Keratinocyte (primary cell): ENCODE results near the gene CUL1. TPM values are rescaled to one million over a fixed set of nuclear protein-coding genes. Genes with fewer than 3 reads are reported as not detected.

Experiments used
- DNase-seq: peaks from one replicate; pipeline ENCODE4 v3.0.0-alpha.2; 2011; ENCODE audit warnings: low read depth, missing footprints, low spot score
- FAIRE-seq: peaks from 2 replicates; lab custom pipeline; 2011; peaks lifted over from hg19 to GRCh38; lab: Jason Lieb, UNC
- H2AFZ ChIP-seq: 2 replicates; pipeline ENCODE4 v1.6.0; 2012; ENCODE audit warnings: low read length, control low read depth, inconsistent platforms; ENCODE audit not compliant: control insufficient read depth
- H3K27ac ChIP-seq: 2 replicates; pipeline ENCODE4 v1.5.1; 2011; ENCODE audit warnings: low read length; ENCODE audit not compliant: control insufficient read depth, insufficient read depth
- H3K27me3 ChIP-seq: 3 replicates; pipeline ENCODE4 v1.6.0; 2011; ENCODE audit warnings: low read length; ENCODE audit not compliant: control insufficient read depth, insufficient read depth; ENCODE audit errors: extremely low read depth
- H3K36me3 ChIP-seq, 2 experiments: 2 replicates in 1 of 2; 3 replicates in 1 of 2; pipeline ENCODE4 v1.5.1; 2011; ENCODE audit warnings: low read length in 2 of 2, mild to moderate bottlenecking in 1 of 2; ENCODE audit not compliant: control insufficient read depth in 2 of 2, insufficient read depth in 2 of 2; ENCODE audit errors: extremely low read depth in 1 of 2
- H3K4me1 ChIP-seq: 3 replicates; pipeline ENCODE4 v1.5.1; 2011; ENCODE audit warnings: low read length; ENCODE audit not compliant: control insufficient read depth, insufficient read depth; ENCODE audit errors: extremely low read depth
- H3K4me2 ChIP-seq: 3 replicates; pipeline ENCODE4 v1.6.0; 2011; ENCODE audit warnings: low read depth, low read length; ENCODE audit not compliant: control insufficient read depth, insufficient read depth; ENCODE audit errors: extremely low read depth
- H3K4me3 ChIP-seq, 3 experiments: fragments of 200-600 bp in 1 of 3; sonication (generic) in 1 of 3; 2 replicates in 2 of 3; 3 replicates in 1 of 3; pipeline ENCODE4 v1.5.1; 2011 to 2016; ENCODE audit warnings: low read length in 3 of 3, mild to moderate bottlenecking in 3 of 3, control low read depth in 2 of 3, inconsistent platforms in 1 of 3, low read depth in 1 of 3, mixed read lengths in 1 of 3, mixed run types in 1 of 3, moderate library complexity in 1 of 3; ENCODE audit not compliant: control insufficient read depth in 2 of 3, insufficient read depth in 2 of 3; ENCODE audit errors: extremely low read depth in 1 of 3
- H3K79me2 ChIP-seq: 2 replicates; pipeline ENCODE4 v1.6.0; 2012; ENCODE audit warnings: low read length; ENCODE audit not compliant: control insufficient read depth, insufficient read depth
- H3K9ac ChIP-seq: 3 replicates; pipeline ENCODE4 v1.6.0; 2011; ENCODE audit warnings: low read length; ENCODE audit not compliant: control insufficient read depth, insufficient read depth; ENCODE audit errors: extremely low read depth
- H3K9me1 ChIP-seq: 3 replicates; pipeline ENCODE4 v1.6.0; 2011; ENCODE audit warnings: low read length; ENCODE audit not compliant: control insufficient read depth, insufficient read depth; ENCODE audit errors: extremely low read depth
- H3K9me3 ChIP-seq: 2 replicates; pipeline ENCODE4 v1.5.1; 2012; ENCODE audit warnings: low read depth, low read length; ENCODE audit not compliant: control insufficient read depth
- H4K20me1 ChIP-seq: 3 replicates; pipeline ENCODE4 v1.6.0; 2011; ENCODE audit warnings: low read length; ENCODE audit not compliant: control insufficient read depth, insufficient read depth; ENCODE audit errors: extremely low read depth
- CTCF ChIP-seq, 3 experiments: IDR thresholded peaks in 1 of 3; conservative IDR thresholded peaks in 1 of 3; optimal IDR thresholded peaks in 1 of 3; 2 replicates in 2 of 3; 3 replicates in 1 of 3; pipeline versions ENCODE3 to v1.5.1; 2011; ENCODE audit warnings: low read length in 3 of 3, mild to moderate bottlenecking in 3 of 3, moderate library complexity in 2 of 3, control low read depth in 1 of 3, inconsistent platforms in 1 of 3; ENCODE audit not compliant: insufficient read depth in 2 of 3; ENCODE audit errors: extremely low read depth in 1 of 3
- EZH2 ChIP-seq: IDR thresholded peaks from one replicate; pipeline ENCODE4 v1.6.1; 2012; ENCODE audit warnings: inconsistent platforms, mild to moderate bottlenecking, low read length, moderate library complexity
- dilution Hi-C: fragments of 300-500 bp; cut with MboI; formaldehyde crosslinking; loops from one replicate; pipeline ENCODE4 v1.7.0; 2020; ENCODE audit warnings: low sequenced_read_pairs; ENCODE audit not compliant: extremely low pct_ligation_motif_present
- polyA plus RNA-seq, 5 experiments: library from polyadenylated mRNA; depleted of rRNA in 3 of 5; stranded (reverse) in 3 of 5; stranded (forward) in 1 of 5; unstranded in 1 of 5; fragments of >200 nt; gene quantifications; 1 replicate in 1 of 5; 2 replicates in 3 of 5; 3 replicates in 1 of 5; pipeline versions ENCODE4 v1.2.1 to v1.2.3, GENCODE V29; 2011 to 2012; ENCODE audit warnings: missing spikeins in 2 of 5, low read depth in 1 of 5, low replicate concordance in 1 of 5

Gene CUL1
- polyA plus RNA-seq, 1 donor (not counting 4 experiments of a cell fraction or from before 2014, with no cell fraction given) = 55.4 TPM

GRCh38 chr7:148717266-148717793 is 18.6 kb downstream of the CUL1 start:
- H2AFZ ChIP-seq = no peak overlapping the region
- no peak overlapping the region for H3K4me2 ChIP-seq
- no peak overlapping the region for H3K27ac ChIP-seq
- no peak overlapping the region for H3K4me3 ChIP-seq
- no peak overlapping the region for H3K9ac ChIP-seq
- H3K27me3 ChIP-seq = no peaks in the 10 kb centered on the region
- peaks cover 2 to 6% of the 10 kb centered on the region in 2 experiments for H3K36me3 ChIP-seq
- peaks cover 30% of the 10 kb centered on the region for H4K20me1 ChIP-seq
- DNase-seq (no peak), FAIRE-seq (no peak)
- peaks cover 17% of the 10 kb centered on the region for H3K4me1 ChIP-seq
- dilution Hi-C loops = no loop called here
- H3K9me3 ChIP-seq = no peaks in the 10 kb centered on the region
- TF ChIP-seq EZH2 = no peak
- TF ChIP-seq CTCF (optimal IDR thresholded peaks at IDR 0.05 in 1 of 3, IDR thresholded peaks at IDR 0.05 in 1 of 3, conservative IDR thresholded peaks at IDR 0.05 in 1 of 3; ENCODE audit: extremely low read depth in 1 of 3, insufficient read depth in 2 of 3, low read length in 3 of 3) = no peak
- peaks cover 2% of the 10 kb centered on the region for H3K9me1 ChIP-seq
- peaks cover 99% of the 10 kb centered on the region for H3K79me2 ChIP-seq

- peaks cover 99% of the 10 kb centered on the region for H3K79me2 ChIP-seq
- H3K27ac ChIP-seq = no peak overlapping the region
- H4K20me1 ChIP-seq = peaks cover 36% of the 10 kb centered on the region
- H3K27me3 ChIP-seq = no peaks in the 10 kb centered on the region
- H3K9me3 ChIP-seq = no peaks in the 10 kb centered on the region
- peaks cover 17% of the 10 kb centered on the region for H3K4me1 ChIP-seq
- peaks cover 2% of the 10 kb centered on the region for H3K9me1 ChIP-seq
- TF ChIP-seq CTCF (optimal IDR thresholded peaks at IDR 0.05 in 1 of 3, IDR thresholded peaks at IDR 0.05 in 1 of 3, conservative IDR thresholded peaks at IDR 0.05 in 1 of 3; ENCODE audit: extremely low read depth in 1 of 3, insufficient read depth in 2 of 3, low read length in 3 of 3) (no peak), EZH2 (no peak)
- no peak overlapping the region for H3K4me3 ChIP-seq
- dilution Hi-C loops = no loop called here
- H3K9ac ChIP-seq = no peak overlapping the region
- DNase-seq = no peak
- H3K36me3 ChIP-seq = peaks cover 2 to 6% of the 10 kb centered on the region in 2 experiments
- FAIRE-seq = no peak
- H3K4me2 ChIP-seq = no peak overlapping the region
- H2AFZ ChIP-seq = no peak overlapping the region
Observed at GRCh38 chr7:148718431-148718830, 19.7 kb downstream of the CUL1 start.
